HepG2 (cell line): ENCODE data around the gene AFDN. TPM values are rescaled to one million over a fixed set of nuclear protein-coding genes. Genes with fewer than 3 reads are reported as not detected.

Experiments
- ATF5 ChIP-seq: sonication (generic); formaldehyde crosslinking; IDR thresholded peaks from 2 replicates; pipeline ENCODE4 v1.4.0; 2020; ENCODE audit warnings: mild to moderate bottlenecking, low read depth, missing genetic modification reagents
- CENPX ChIP-seq: sonication (generic); formaldehyde crosslinking; IDR thresholded peaks from 2 replicates; pipeline ENCODE4 v1.9.0; 2021; ENCODE audit warnings: mild to moderate bottlenecking, missing genetic modification reagents, moderate library complexity
- DNMT3B ChIP-seq: conservative IDR thresholded peaks from 2 replicates; pipeline ENCODE4 v1.6.1; 2016; ENCODE audit warnings: missing biosample characterization, control low read depth
- EHMT2 ChIP-seq: fragments of 200-600 bp; sonication (generic); IDR thresholded peaks from 2 replicates; pipeline ENCODE4 v1.7.0; 2017; ENCODE audit warnings: antibody characterized with exemption, low read depth, low read length, borderline replicate concordance
- FOXP4 ChIP-seq: sonication (generic); formaldehyde crosslinking; IDR thresholded peaks from 2 replicates; pipeline ENCODE4 v1.4.0; 2020; ENCODE audit warnings: missing genetic modification reagents
- HOMEZ ChIP-seq: IDR thresholded peaks from 2 replicates; pipeline ENCODE4 v1.6.1; 2016; ENCODE audit warnings: low read depth
- HOXA9 ChIP-seq: sonication (generic); formaldehyde crosslinking; IDR thresholded peaks from 2 replicates; pipeline ENCODE4 v1.8.1; 2022; ENCODE audit warnings: missing genetic modification reagents, mild to moderate bottlenecking, moderate library complexity, borderline replicate concordance
- PCBP1 ChIP-seq: fragments of 200-400 bp; formaldehyde crosslinking; IDR thresholded peaks from 2 replicates; pipeline ENCODE4 v1.6.1; 2017; ENCODE audit warnings: mild to moderate bottlenecking, low read depth, low read length, borderline replicate concordance
- SALL2 ChIP-seq: sonication (generic); formaldehyde crosslinking; IDR thresholded peaks from 2 replicates; pipeline ENCODE4 v1.8.1; 2023; ENCODE audit warnings: mild to moderate bottlenecking, missing genetic modification reagents, inconsistent platforms
- TEF ChIP-seq: sonication (generic); formaldehyde crosslinking; IDR thresholded peaks from 2 replicates; pipeline ENCODE4 v1.5.0; 2020; ENCODE audit warnings: missing genetic modification reagents
- ZBTB2 ChIP-seq: sonication (generic); formaldehyde crosslinking; IDR thresholded peaks from 2 replicates; pipeline ENCODE4 v1.8.0; 2022; ENCODE audit warnings: low read depth, missing genetic modification reagents
- ZFP37 ChIP-seq: sonication (generic); formaldehyde crosslinking; IDR thresholded peaks from 2 replicates; pipeline ENCODE4 v1.4.0; 2020; ENCODE audit warnings: missing genetic modification reagents, borderline replicate concordance
- ZNF24 ChIP-seq: fragments of 450-650 bp; IDR thresholded peaks from 2 replicates; pipeline ENCODE4 v1.6.1; 2017; ENCODE audit warnings: antibody characterized with exemption, mild to moderate bottlenecking
- ZNF3 ChIP-seq: IDR thresholded peaks from 2 replicates; pipeline ENCODE4 v1.7.0; 2017; ENCODE audit warnings: inconsistent platforms
- ZNF691 ChIP-seq: sonication (generic); formaldehyde crosslinking; IDR thresholded peaks from 2 replicates; pipeline ENCODE4 v1.4.0; 2020; ENCODE audit warnings: missing genetic modification reagents, low read depth, mild to moderate bottlenecking, borderline replicate concordance
- ZNF770 ChIP-seq: sonication (generic); formaldehyde crosslinking; IDR thresholded peaks from 2 replicates; pipeline ENCODE4 v1.5.0; 2020; ENCODE audit warnings: mild to moderate bottlenecking, missing genetic modification reagents
- ZNF816 ChIP-seq: sonication (generic); formaldehyde crosslinking; IDR thresholded peaks from 2 replicates; pipeline ENCODE4 v1.8.0; 2022; ENCODE audit warnings: missing genetic modification reagents, mild to moderate bottlenecking, borderline replicate concordance
- polyA plus RNA-seq, 8 experiments: library from polyadenylated mRNA; depleted of rRNA in 3 of 8; stranded (reverse) in 7 of 8; unstranded in 1 of 8; fragments of >200 nt; fragmentation: Illumina TruSeq in 4 of 8; extraction: Trizol in 4 of 8; gene quantifications; 2 replicates each; pipeline versions ENCODE4 v1.2.1 to v1.2.3, GENCODE V29; 2011 to 2016; ENCODE audit warnings: low read depth in 4 of 8, missing spikeins in 1 of 8, mixed read lengths in 1 of 8; ENCODE audit not compliant: insufficient read depth in 1 of 8
- total RNA-seq, 5 experiments: library from RNA; depleted of rRNA; stranded (reverse); fragments of >200 nt; fragmentation: Illumina TruSeq; extraction: Trizol; gene quantifications; 2 replicates each; pipeline ENCODE4 v1.2.3, GENCODE V29; 2016; ENCODE audit warnings: low read depth in 1 of 5

The AFDN gene
- total and polyA plus RNA-seq, 2 of the 13 experiments (the other 11 are each of a cell fraction or from before 2014, with no cell fraction given), result 136 to 151 TPM

GRCh38 chr6:167827583-167828324 lies 1.0 kb downstream of the AFDN start (continued):
- peak; percentile 42; the same call in 1 of the 2 replicates for TF ChIP-seq FOXP4 (CRISPR knock-in tag)
- no peak for TF ChIP-seq TEF (CRISPR knock-in tag)
- no peak for TF ChIP-seq ZNF691 (CRISPR knock-in tag)
- TF ChIP-seq HOMEZ (CRISPR knock-in tag), result no peak
- TF ChIP-seq HOXA9 (CRISPR knock-in tag), result no peak
- TF ChIP-seq DNMT3B (CRISPR knock-in tag), result 0 out of 2 replicates have a peak, but pooled peaks have one; percentile 11
- TF ChIP-seq SALL2 (CRISPR knock-in tag), result peak; percentile 63; the same call in 1 of the 2 replicates
- no peak; the same call in 1 of the 2 replicates for TF ChIP-seq ZBTB2 (CRISPR knock-in tag)
- TF ChIP-seq ZNF24, result no peak
- no peak for TF ChIP-seq CENPX (CRISPR knock-in tag)
- no peak for TF ChIP-seq PCBP1
- TF ChIP-seq ZFP37 (CRISPR knock-in tag), result no peak
- TF ChIP-seq ZNF770 (CRISPR knock-in tag), result no peak
- no peak for TF ChIP-seq ATF5
- no peak for TF ChIP-seq ZNF3 (CRISPR knock-in tag)
- no peak for TF ChIP-seq EHMT2
- no peak; the same call in 1 of the 2 replicates for TF ChIP-seq ZNF816 (CRISPR knock-in tag)
